KMS-11 (cell line): ENCODE data around the gene TAMALIN.

Experiments used
- H2AFZ ChIP-seq: fragments of 200-600 bp; sonication (generic); 2 replicates; pipeline ENCODE4 v1.6.1; 2016; ENCODE audit warnings: antibody characterized with exemption, mixed run types, low read depth
- H3K27ac ChIP-seq: fragments of 200-600 bp; sonication (generic); 2 replicates; pipeline ENCODE4 v1.6.1; 2016; ENCODE audit warnings: mild to moderate bottlenecking, mixed run types
- H3K27me3 ChIP-seq: fragments of 200-600 bp; sonication (generic); 2 replicates; pipeline ENCODE4 v1.6.1; 2017; ENCODE audit warnings: mild to moderate bottlenecking, low read depth, mixed run types, moderate library complexity; ENCODE audit not compliant: insufficient read depth
- H3K36me3 ChIP-seq: fragments of 200-600 bp; sonication (generic); 2 replicates; pipeline ENCODE4 v1.6.1; 2017; ENCODE audit warnings: mild to moderate bottlenecking, mixed run types; ENCODE audit not compliant: insufficient read depth
- H3K4me1 ChIP-seq: fragments of 200-600 bp; sonication (generic); 2 replicates; pipeline ENCODE4 v1.6.1; 2016; ENCODE audit warnings: mild to moderate bottlenecking, low read depth, mixed run types; ENCODE audit not compliant: poor library complexity, severe bottlenecking
- H3K4me2 ChIP-seq: fragments of 200-600 bp; sonication (generic); 2 replicates; pipeline ENCODE4 v1.7.0; 2016; ENCODE audit warnings: mild to moderate bottlenecking, mixed run types
- H3K4me3 ChIP-seq: fragments of 200-600 bp; sonication (generic); IDR thresholded peaks from 2 replicates; pipeline ENCODE4 v1.6.1; 2017; ENCODE audit warnings: low read depth, low read length, mixed read lengths; ENCODE audit not compliant: insufficient read depth
- H3K79me2 ChIP-seq: fragments of 200-600 bp; sonication (generic); 2 replicates; pipeline ENCODE4 v1.6.1; 2016; ENCODE audit warnings: low read depth, mixed run types; ENCODE audit not compliant: insufficient read depth
- H3K9ac ChIP-seq: fragments of 200-600 bp; sonication (generic); 2 replicates; pipeline ENCODE4 v1.6.1; 2016; ENCODE audit warnings: mild to moderate bottlenecking, mixed run types
- H4K20me1 ChIP-seq: fragments of 200-600 bp; sonication (generic); 2 replicates; pipeline ENCODE4 v1.6.1; 2016; ENCODE audit warnings: mild to moderate bottlenecking, mixed run types; ENCODE audit not compliant: insufficient read depth
- CTCF ChIP-seq: fragments of 200-600 bp; sonication (generic); conservative IDR thresholded peaks from 2 replicates; pipeline ENCODE4 v1.6.1; 2017; ENCODE audit warnings: low read depth, mild to moderate bottlenecking, antibody characterized with exemption, low read length, moderate library complexity, mixed read lengths

The TAMALIN gene

GRCh38 chr12:52056801-52057637 is 50.3 kb downstream of the TAMALIN start:
- Histone ChIP-seq H3K27ac (no peak overlapping the region), H3K9ac (no peak overlapping the region), H2AFZ (no peak overlapping the region), H4K20me1 (no peaks in the 10 kb centered on the region), H3K27me3 (no peaks in the 10 kb centered on the region), H3K79me2 (no peaks in the 10 kb centered on the region), H3K4me2 (no peak overlapping the region), H3K36me3 (no peaks in the 10 kb centered on the region), H3K4me3 (no peak overlapping the region), H3K4me1 (no peaks in the 10 kb centered on the region)
- no peak for TF ChIP-seq CTCF

GRCh38 chr12:52057638-52058576 is 51.2 kb downstream of the TAMALIN start:
- H3K9ac ChIP-seq = no peak overlapping the region
- no peaks in the 10 kb centered on the region for H3K4me1 ChIP-seq
- H3K36me3 ChIP-seq = no peaks in the 10 kb centered on the region
- H3K4me3 ChIP-seq = no peak overlapping the region
- H4K20me1 ChIP-seq = no peaks in the 10 kb centered on the region
- no peak overlapping the region for H2AFZ ChIP-seq
- H3K79me2 ChIP-seq = no peaks in the 10 kb centered on the region
- TF ChIP-seq CTCF = no peak
- no peaks in the 10 kb centered on the region for H3K27me3 ChIP-seq
- H3K27ac ChIP-seq = no peak overlapping the region
- no peak overlapping the region for H3K4me2 ChIP-seq

GRCh38 chr12:52058631-52059361 is 52.0 kb downstream of the TAMALIN start:
- H3K36me3 ChIP-seq = no peaks in the 10 kb centered on the region
- TF ChIP-seq CTCF = no peak

More at GRCh38 chr12:52058631-52059361, 52.0 kb downstream of the TAMALIN start:
- H3K79me2 ChIP-seq = no peaks in the 10 kb centered on the region
- H3K9ac ChIP-seq = no peak overlapping the region
- no peaks in the 10 kb centered on the region for H3K4me1 ChIP-seq
- H2AFZ ChIP-seq = no peak overlapping the region
- H3K4me2 ChIP-seq = no peak overlapping the region
- no peak overlapping the region for H3K27ac ChIP-seq
- no peak overlapping the region for H3K4me3 ChIP-seq
- no peaks in the 10 kb centered on the region for H3K27me3 ChIP-seq
- H4K20me1 ChIP-seq = no peaks in the 10 kb centered on the region
